ENCODE measurements around the gene HSF5.

HSF5 gene, protein sequence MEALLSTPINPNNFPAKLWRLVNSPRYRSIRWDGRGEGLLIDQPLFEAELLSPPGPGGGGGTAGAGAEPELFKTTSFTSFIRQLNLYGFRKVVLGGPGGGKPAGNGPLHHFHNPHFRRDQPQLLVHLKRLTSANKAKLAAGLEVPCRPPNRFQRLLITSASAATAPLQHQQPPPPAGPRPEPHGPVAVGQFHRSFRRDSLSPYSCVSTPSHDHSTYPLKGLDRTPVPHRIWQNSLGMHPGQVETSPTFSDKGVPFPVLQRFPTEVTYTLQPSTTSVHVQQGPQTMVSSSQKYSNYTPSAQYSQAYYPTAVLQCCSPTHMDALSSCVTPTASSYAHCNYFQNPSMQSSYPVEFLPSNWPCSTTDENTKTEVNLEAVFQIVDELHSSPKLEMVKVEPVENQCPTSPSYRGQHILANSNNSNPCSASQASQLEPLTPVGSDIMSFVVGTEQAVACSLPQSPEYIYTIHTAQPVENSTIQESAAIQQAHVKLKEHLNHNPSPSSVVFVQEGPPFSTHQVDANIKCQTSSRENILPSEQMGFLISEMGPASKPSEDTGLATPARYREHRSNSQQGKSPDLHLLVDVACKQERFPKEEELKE

DNA sequence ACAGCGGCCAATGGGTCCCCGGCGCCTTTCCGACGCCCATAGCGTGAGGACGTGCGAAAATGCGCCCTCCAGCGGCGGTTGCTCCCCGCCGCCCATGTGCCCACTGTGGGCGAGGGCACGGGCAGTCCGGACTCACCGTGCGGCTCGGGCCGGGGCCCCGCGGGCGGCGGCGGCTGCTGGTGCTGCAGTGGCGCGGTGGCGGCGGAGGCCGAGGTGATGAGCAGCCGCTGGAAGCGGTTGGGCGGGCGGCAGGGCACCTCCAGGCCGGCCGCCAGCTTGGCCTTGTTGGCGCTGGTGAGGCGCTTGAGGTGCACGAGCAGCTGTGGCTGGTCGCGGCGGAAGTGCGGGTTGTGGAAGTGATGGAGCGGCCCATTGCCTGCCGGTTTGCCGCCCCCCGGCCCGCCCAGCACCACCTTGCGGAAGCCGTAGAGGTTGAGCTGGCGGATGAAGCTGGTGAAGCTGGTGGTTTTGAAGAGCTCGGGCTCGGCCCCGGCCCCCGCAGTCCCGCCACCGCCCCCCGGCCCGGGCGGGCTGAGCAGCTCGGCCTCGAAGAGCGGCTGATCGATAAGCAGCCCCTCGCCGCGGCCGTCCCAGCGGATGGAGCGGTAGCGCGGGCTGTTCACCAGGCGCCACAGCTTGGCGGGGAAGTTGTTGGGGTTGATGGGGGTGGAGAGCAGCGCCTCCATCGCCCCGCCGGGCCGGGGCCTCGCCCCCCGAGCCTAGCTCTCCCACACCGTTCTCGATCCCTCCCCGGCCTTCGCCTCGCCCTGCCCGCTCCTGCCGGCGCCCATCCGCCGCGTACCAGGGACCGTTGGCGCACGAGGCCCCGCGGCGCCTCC is at the start of gene HSF5:
HSF5 (minus strand) TSS at position 820 of the 839 bp plus-strand sequence; CDS start at position 686, 134 bp downstream.
- H3K4me3 ChIP-seq (ENCODE audit: low read depth, low read length) = no peak within 1 kb of the TSS
- DNase-seq (ENCODE audit: low read depth) = no peak

DNA sequence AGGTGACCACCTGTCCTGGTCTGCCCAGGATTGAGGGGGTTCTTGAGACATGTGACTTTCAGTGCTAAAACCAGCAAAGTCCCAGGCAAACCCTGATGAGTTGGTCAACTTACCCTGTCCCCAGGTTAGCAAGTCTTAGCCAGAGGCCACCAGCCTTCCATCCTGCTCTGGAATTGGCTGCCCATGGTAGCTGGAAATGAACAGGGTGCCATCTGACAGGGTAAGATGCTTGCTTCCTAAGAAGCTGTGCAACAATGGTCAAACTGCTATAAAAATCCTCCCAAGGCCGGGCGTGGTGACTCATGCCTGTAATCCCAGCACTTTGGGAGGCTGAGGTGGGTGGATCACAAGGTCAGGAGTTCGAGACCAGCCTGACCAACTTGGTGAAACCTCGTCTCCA is 49.1 kb upstream of the HSF5 start:
- H3K4me3 ChIP-seq (ENCODE audit: low read depth, low read length) = no peak overlapping the region
- no peak for DNase-seq (ENCODE audit: low read depth)

DNA sequence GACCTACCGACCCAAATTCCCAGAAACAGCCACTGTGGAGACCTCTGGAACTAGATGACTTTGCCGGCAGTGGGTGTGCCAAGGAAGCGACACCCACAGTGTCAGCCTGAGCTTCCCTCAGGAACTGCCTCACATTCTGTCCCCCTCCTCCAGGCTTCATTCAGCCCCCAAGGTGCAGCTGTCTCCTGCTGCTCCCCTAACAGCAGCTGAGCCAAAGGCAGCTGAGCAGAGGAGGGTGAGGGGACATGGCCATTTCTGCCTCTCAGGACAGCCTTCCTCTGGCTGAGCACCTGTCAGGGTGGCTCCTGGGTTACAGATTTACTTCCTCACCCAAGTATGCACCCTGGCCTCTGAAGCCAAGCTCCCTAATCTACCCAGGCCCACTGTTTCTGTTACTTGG is 48.3 kb upstream of the HSF5 start:
- H3K4me3 ChIP-seq (ENCODE audit: low read depth, low read length) = no peak overlapping the region
- DNase-seq (ENCODE audit: low read depth) = no peak

DNA sequence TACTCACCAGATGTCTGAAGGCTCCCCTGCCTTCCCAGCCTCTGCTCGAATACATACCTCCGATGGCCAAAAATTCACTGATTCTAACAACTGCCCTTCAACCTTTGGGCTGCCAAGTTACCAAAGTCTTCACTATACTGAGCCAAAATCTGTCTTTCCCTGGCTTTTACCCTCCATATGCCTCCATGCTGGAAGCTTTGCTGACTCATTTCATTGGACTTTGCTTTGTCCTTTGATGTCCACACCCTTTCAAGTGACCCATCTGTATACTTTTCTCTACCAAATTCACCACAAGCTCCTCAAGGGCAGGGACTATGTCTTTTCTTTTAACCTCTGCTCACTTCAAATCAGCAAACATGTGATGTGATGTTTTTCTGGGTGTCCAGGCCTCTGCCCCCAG is 47.2 kb upstream of the HSF5 start:
- H3K4me3 ChIP-seq (ENCODE audit: low read depth, low read length) = no peak overlapping the region
- no peak for DNase-seq (ENCODE audit: low read depth)

DNA sequence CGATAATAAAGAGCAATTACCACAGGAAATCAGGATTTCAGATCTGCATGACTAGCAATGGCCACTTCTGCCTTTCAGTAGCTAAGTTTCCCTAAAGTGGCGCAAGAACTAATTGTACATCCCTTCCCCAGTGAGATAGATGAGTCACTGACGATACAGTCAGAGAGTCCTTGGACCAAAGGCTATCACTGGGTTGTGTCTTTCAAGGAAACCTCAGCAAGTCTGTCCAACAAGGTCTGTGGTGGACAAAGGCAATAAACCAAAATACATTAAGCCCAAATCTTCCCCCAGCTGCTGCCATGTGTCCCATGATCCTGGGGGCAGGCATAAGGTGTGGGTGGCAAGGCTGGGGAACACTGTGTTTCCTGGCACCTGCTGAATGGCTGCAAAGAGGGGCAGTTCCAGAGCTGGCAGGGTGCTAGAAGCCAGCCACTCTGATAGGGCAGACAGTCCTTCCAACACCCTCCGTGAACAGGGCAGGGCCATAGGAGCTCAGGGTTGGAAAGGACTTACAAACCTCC is 46.8 kb upstream of the HSF5 start:
- no peak overlapping the region for H3K4me3 ChIP-seq (ENCODE audit: low read depth, low read length)

DNA sequence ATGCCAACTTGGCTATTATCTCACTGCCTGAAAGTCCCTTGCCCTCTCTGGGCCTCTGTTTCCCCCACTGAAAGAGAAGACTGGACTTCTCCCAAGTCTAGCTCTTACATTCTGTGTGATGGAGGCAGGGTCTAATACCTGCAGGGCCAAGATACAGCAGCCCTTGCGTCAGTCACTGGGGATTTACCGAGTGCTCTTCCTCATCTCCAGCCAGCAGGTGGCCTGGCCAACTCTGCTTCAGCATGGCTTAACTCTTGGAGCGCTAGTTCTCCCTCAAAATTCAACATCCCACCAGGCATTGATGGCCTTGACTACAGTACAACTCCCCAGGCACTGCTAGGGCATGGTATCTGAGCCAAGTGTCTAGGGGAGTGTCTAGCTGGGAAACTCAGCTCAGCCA is 46.1 kb upstream of the HSF5 start:
- H3K4me3 ChIP-seq (ENCODE audit: low read depth, low read length) = no peak overlapping the region
- DNase-seq (ENCODE audit: low read depth) = no peak

More for the DNA sequence above, 46.8 kb upstream of the HSF5 start:
- DNase-seq (ENCODE audit: low read depth) = no peak

DNA sequence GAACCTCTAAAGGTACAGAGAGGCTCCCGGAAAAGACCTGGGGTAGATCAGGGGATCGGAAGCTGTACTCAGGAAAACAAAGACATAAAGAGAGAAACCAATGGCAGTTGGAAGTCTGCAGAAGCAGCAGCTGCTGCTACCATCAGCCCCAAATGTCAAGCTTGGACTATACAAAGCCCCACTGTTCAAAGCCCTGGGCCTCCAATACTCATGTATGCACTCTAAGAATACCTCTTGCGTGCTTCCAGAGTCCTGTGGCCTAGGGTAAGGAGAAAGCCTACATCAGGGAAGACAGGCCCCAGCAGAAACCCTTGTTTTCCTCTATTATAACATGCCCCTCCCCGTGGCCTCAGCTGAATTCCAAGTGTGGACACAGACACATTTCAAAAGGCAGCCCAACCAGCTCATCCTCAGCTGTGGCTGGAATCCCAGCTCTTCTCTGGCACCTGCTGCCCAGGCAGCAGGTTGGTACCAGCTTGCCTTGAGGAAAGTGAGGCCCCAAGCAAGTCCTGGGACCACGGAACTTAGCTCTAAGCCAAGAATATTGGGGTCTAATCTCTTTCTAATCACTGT is 45.5 kb upstream of the HSF5 start:
- no peak overlapping the region for H3K4me3 ChIP-seq (ENCODE audit: low read depth, low read length)
- no peak for DNase-seq (ENCODE audit: low read depth)

DNA sequence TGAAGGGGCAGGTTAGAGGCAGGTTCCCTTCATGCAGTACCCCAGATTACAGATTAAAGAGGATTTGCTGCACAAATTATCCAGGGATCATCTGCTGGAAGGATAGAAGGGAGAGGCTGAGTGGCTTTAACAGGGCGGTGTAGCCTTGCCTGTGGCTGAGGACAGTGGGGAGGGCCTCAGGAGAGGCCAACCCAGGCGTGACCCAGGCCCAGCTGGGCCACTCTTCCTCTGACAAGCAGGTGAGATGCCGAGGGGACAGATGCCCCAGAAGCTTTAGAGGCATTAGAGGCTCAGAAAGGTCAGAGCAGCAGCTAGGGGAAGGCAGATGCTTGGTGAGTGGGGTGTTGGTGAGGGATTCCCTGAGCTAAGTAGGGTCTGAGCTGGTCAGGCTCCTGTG is 44.3 kb upstream of the HSF5 start:
- peak overlapping the region; percentile 48 for H3K4me3 ChIP-seq (ENCODE audit: low read depth, low read length)
- DNase-seq (ENCODE audit: low read depth) = no peak

DNA sequence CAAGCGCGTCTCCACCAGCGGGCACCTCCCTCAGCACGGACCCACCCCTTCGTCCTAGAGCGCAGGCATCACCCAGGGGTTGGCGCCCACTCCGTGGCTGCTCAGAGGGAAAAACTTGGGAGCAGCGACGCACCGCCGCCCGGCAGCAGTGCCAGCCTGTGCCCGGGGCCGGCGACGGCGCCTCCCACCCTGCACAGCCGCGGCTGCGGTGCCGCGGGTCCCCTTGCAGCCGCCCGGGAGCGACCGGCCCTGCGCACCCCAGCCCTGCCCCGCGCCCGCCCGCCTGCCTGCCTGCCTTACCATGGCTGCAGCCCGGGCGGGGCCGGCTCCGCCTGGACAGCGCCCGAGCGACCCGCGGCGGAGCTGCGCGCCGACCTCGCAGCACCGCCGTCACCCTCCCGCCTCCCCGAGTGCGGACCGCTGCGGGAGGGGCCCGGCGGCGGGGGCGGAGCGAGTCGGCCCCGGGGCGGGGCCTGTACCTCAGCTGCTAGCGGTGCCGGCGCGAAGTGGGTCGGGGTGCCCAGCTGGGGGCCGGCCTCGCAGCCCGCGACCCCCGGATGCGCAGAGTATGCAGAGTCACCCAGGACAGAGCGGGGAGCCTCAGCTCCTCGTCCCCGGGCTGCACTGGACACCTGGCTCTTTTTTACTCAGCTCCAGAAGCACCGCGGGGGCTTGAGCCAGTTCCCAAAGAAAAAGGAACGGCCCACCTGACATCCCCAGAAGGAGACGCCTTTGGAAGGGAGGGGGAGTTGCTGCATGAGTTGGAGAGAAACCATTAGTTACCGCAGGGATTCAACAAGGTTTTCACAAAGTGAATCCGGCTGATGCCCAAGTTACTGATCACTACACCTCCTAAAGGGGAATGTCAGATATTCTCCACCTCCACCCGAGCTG is 43.7 kb upstream of the HSF5 start:
- peak overlapping the region; percentile 48 for H3K4me3 ChIP-seq (ENCODE audit: low read depth, low read length)
- DNase-seq (ENCODE audit: low read depth) = no peak

DNA sequence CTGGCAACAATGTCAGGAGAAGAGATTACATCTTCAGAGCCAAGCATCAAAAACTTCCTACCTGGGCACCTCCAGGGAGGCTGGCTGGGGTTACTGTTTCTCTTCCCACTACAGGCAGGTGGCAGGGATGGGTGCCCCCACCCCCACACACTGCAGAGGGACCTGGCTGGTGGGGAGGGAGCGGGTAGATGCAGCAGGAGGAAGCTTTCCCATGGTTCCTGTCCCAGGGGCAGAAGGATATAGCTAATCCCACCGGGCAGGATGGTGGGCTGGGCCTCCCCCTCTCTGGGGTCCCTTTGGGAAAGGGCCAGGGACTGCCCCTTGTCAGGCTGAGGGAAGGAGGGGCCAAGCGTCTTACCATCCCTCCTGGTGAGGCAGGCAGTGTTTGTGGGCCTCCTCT is 42.9 kb upstream of the HSF5 start:
- H3K4me3 ChIP-seq (ENCODE audit: low read depth, low read length) = peak overlapping the region; percentile 48
- no peak for DNase-seq (ENCODE audit: low read depth)

DNA sequence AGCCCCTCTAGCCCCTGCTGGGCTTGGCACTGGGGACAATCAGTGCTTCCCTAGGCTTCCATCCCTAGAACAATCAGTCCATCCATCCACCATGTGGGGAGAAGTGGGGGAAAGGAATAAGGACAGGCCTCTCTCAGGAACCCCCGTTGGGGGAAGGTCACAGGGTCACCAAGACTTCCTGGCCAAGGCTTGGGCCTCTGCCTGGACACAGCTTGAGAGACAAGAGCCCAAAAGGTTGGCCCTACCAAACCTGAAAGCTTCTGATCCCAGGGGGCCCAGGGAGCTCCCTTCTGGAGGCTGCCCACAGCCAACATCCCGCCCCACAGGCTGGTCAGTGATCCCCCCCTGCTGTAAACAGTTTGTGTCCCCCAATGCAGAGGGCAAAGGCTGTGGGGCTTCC is 42.4 kb upstream of the HSF5 start:
- H3K4me3 ChIP-seq (ENCODE audit: low read depth, low read length) = no peak overlapping the region
- no peak for DNase-seq (ENCODE audit: low read depth)

DNA sequence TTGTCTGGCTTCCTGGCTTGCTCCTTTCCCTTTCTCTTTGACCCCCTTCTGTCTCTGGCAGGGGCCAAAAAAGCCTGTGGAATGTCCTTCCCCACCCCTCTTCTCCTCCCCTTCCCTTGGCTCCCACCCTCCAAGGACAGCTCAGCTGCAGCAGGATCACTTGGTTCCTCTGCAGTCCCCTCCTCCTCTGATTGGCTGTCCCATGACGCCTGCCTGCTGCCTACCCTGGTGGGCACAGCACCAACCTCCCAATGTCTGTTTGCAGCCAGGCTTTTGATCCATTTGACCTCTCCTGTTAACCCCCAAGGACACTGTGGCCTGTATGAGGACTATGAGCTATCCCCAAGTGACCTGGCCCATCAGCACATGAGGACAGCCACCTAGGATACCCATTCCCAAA is 41.1 kb upstream of the HSF5 start:
- no peak overlapping the region for H3K4me3 ChIP-seq (ENCODE audit: low read depth, low read length)
- DNase-seq (ENCODE audit: low read depth) = no peak

DNA sequence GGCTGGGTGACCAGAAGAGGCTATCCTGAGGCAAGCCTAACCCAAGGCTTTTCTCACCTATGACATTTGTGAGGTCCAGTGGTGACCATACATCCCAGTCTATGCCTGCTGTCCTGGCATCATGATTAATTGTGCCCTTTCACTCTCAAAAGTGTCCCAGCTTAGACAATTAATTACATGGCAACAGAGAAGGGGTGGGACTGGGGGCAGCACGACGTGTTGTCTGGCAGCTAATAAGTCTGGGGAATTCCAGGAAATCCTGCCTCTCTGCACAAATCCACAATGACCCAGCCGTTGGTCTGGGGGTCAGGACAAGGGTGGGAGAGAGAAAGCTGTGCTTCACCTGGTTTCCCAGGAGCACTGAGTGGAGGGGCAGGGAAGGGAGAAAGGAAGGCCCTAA is 40.2 kb upstream of the HSF5 start:
- DNase-seq (ENCODE audit: low read depth) = no peak
- no peak overlapping the region for H3K4me3 ChIP-seq (ENCODE audit: low read depth, low read length)

DNA sequence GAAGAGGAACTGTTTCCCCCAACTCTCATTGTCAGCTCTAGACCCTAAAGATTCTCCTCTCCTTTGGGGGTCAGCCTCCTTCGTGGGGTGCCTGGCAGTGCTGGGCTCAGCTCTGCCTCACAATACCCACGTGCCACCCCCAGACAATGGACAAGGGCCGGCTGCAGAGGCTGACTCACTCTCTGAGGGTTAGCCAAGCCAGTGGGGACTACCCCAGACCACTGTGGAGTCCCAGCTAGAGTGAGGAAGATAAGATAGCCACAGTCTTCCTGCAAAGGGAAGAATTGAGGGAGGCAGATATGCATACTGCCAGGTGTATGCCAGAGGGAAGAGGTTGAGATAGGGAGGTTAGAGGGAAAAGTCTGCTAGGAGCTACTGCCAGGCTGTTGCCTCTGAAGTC is 39.7 kb upstream of the HSF5 start:
- no peak overlapping the region for H3K4me3 ChIP-seq (ENCODE audit: low read depth, low read length)
- DNase-seq (ENCODE audit: low read depth) = no peak

DNA sequence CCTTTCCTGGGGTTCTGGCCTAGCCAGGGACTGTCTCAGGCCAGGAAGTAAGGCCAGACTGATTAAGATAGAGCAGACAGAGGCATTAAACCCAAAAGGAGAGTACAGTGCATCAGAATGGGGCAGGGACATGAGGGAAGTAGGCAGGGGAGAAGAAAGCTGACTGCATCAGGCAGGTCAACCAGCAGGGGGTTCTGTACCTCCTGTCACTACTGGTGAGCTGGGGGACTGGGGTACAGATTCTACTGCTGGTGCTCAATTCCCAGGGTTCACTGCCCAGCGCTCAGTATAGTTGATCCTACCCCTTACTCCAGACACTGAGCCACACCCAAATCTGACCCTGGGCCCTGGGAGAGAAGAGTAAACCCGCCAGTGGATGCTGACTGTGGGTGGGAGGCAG is 39.1 kb upstream of the HSF5 start:
- no peak for DNase-seq (ENCODE audit: low read depth)
- H3K4me3 ChIP-seq (ENCODE audit: low read depth, low read length) = no peak overlapping the region

DNA sequence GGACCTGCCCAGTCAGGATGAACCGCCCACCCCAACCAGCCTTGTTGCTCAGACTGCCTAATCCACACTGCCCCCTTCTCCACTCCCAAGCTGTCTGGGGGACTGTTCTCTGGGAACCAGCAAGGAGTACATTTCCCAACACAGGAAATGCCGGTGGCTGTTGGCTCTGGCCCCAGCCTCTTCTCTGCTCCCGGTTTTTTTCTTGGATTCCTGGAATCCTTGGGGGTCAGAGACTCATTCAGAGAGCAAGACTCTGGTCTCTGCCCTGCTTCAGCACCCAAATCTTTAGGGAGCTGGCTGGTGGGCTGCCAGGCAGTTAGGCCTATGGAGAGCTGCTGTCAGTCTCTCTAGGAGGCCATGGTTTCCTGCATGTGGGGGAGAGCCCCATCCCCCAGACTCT is 37.0 kb upstream of the HSF5 start:
- DNase-seq (ENCODE audit: low read depth) = peak; percentile 88
- H3K4me3 ChIP-seq (ENCODE audit: low read depth, low read length) = no peak overlapping the region

DNA sequence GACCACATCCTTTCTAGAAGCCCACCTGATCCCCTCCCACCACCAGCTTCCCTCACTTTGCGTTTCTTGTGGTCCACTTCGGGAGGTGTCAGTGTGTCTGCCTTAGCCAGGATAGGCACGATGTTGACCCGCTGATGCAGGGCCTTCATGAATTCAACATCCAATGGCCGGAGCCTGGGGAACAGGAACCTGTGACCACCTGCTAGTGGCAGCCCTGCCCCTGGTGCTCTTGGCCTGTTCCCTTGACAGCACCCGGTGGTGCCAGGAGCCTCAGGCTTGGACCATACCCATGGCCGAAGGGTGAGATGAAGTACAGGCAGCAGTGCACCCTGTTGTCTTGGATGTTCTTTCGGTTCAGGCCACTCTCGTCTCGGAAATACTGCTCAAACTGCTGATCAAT is 33.5 kb upstream of the HSF5 start:
- no peak for DNase-seq (ENCODE audit: low read depth)
- no peak overlapping the region for H3K4me3 ChIP-seq (ENCODE audit: low read depth, low read length)

DNA sequence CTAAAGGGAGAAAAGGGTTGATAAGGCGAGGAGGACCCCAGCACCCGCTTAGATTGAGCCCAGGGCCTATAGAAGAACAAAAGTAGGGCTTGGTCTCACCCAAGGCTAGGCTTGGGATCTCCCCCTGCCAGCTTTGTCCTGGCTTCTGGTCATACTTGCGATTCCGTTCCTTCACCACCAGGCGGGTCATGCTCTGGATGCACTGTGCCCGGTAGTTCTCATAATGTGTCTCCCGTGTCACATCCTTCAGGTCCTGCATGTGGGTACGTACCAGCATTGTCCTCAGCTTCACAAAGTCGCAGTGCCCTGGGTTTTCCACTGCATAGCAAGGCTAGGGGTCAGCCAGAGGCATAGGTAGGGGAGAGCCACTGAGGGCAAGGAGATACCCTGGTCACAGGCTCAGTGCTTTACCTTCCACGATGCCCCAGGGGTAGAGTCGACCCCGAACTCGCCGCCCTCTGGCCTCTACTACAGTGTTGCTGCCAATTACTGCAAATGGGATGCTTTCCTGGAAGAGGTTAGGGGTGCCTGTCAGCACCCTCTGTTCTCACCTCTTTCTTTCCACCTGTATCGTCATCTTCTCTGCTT is 32.7 kb upstream of the HSF5 start:
- DNase-seq (ENCODE audit: low read depth) = no peak
- H3K4me3 ChIP-seq (ENCODE audit: low read depth, low read length) = no peak overlapping the region
